HCT116 (cell line): ENCODE data around the gene S100A1. TPM values are rescaled to one million over a fixed set of nuclear protein-coding genes. Genes with fewer than 3 reads are reported as not detected.

Experiments
- ATAC-seq: fragments of 200-7000 bp; cut with Tn5 transposase; 2 replicates; pipeline ENCODE4 v1.9.1; 2020; ENCODE audit warnings: mild to moderate bottlenecking, moderate library complexity
- BruUV-seq: library from RNA; stranded (reverse); fragments of 400-500 nt; replicated peaks from 2 replicates; lab custom pipeline; 2021; lab: Mats Ljungman, UMichigan
- CTCF ChIA-PET: fragments of 300-600 bp; sonication (Branson Sonifier 250); formaldehyde crosslinking; loops from one replicate; lab custom pipeline; 2021; ENCODE audit warnings: antibody characterized with exemption; lab: Charles Lee
- POLR2A ChIA-PET: fragments of 300-600, 350-600 bp; sonication (Branson Sonifier 250); formaldehyde crosslinking; loops from one replicate; lab custom pipeline; 2021; ENCODE audit warnings: antibody characterized with exemption; lab: Charles Lee
- RAD21 ChIA-PET, 2 experiments: fragments of 300-600 bp; sonication (Branson Sonifier 250); formaldehyde crosslinking; loops; one replicate each; lab custom pipeline; 2023; ENCODE audit warnings: low total read pairs in 2 of 2; ENCODE audit not compliant: uncharacterized antibody in 2 of 2, unreplicated experiment in 2 of 2, low non-redundant PET in 1 of 2; lab: Charles Lee
- DNase-seq: peaks from one replicate; pipeline ENCODE4 v3.0.0-alpha.2; 2010; ENCODE audit warnings: low read depth, low spot score
- H2AFZ ChIP-seq: fragments of 200-600 bp; shearing (Covaris generic), sonication (generic); 2 replicates; pipeline ENCODE4 v1.6.1; 2017; ENCODE audit warnings: low read depth, mixed run types, mixed read lengths, antibody characterized with exemption, low read length; ENCODE audit not compliant: poor library complexity, severe bottlenecking
- H3K27ac ChIP-seq: 2 replicates; pipeline ENCODE4 v1.5.1; 2012; ENCODE audit warnings: low read depth, low read length
- H3K27me3 ChIP-seq: fragments of 200-600 bp; sonication (generic); 2 replicates; pipeline ENCODE4 v1.6.1; 2016; ENCODE audit warnings: mixed run types, low read length, mixed read lengths; ENCODE audit not compliant: insufficient read depth
- H3K36me3 ChIP-seq, 2 experiments: fragments of 200-500 bp in 1 of 2; fragments of 200-600 bp in 1 of 2; sonication (Bioruptor generic) in 1 of 2; sonication (generic) in 1 of 2; 2 replicates each; pipeline versions ENCODE4 v1.5.1 to v1.6.1; 2014 to 2016; ENCODE audit warnings: low read length in 2 of 2, inconsistent platforms in 1 of 2, mixed read lengths in 1 of 2, mixed run types in 1 of 2; ENCODE audit not compliant: insufficient read depth in 2 of 2, control insufficient read depth in 1 of 2
- H3K4me1 ChIP-seq, 2 experiments: fragments of 200-600 bp in 1 of 2; sonication (generic) in 1 of 2; 2 replicates each; pipeline versions ENCODE4 v1.5.1 to v1.6.1; 2012 to 2017; ENCODE audit warnings: low read length in 2 of 2, inconsistent platforms in 1 of 2, mild to moderate bottlenecking in 1 of 2, mixed read lengths in 1 of 2, mixed run types in 1 of 2, moderate library complexity in 1 of 2; ENCODE audit not compliant: insufficient read depth in 2 of 2, control insufficient read depth in 1 of 2
- H3K4me2 ChIP-seq: fragments of 200-600 bp; sonication (generic); 2 replicates; pipeline ENCODE4 v1.6.1; 2017; ENCODE audit warnings: mixed run types, low read length, mixed read lengths
- H3K4me3 ChIP-seq, 2 experiments: fragments of 200-600 bp in 1 of 2; sonication (generic) in 1 of 2; replicated peaks in 1 of 2; 2 replicates each; pipeline ENCODE4 v1.5.1; 2011 to 2016; ENCODE audit warnings: low read length in 2 of 2, control low read depth in 1 of 2, low read depth in 1 of 2, mild to moderate bottlenecking in 1 of 2, mixed read lengths in 1 of 2, mixed run types in 1 of 2
- H3K79me2 ChIP-seq: fragments of 200-600 bp; sonication (generic); 2 replicates; pipeline ENCODE4 v1.6.1; 2017; ENCODE audit warnings: mild to moderate bottlenecking, mixed run types, low read length, moderate library complexity, mixed read lengths; ENCODE audit not compliant: insufficient read depth
- H3K9ac ChIP-seq: fragments of 200-600 bp; sonication (generic); 2 replicates; pipeline ENCODE4 v1.6.1; 2016; ENCODE audit warnings: low read length, mixed read lengths
- H3K9me2 ChIP-seq: fragments of 200-600 bp; sonication (generic), shearing (Covaris generic); 2 replicates; pipeline ENCODE4 v1.6.1; 2017; ENCODE audit warnings: mixed run types, mild to moderate bottlenecking, moderate library complexity; ENCODE audit not compliant: insufficient read depth
- H3K9me3 ChIP-seq, 2 experiments: fragments of 200-500 bp in 1 of 2; fragments of 200-600 bp in 1 of 2; sonication (Bioruptor generic) in 1 of 2; sonication (generic) in 1 of 2; 2 replicates each; pipeline ENCODE4 v1.6.1; 2014 to 2017; ENCODE audit warnings: low read length in 2 of 2, mixed read lengths in 2 of 2, inconsistent platforms in 1 of 2, low read depth in 1 of 2, mild to moderate bottlenecking in 1 of 2, mixed run types in 1 of 2, moderate library complexity in 1 of 2; ENCODE audit not compliant: control insufficient read depth in 1 of 2, insufficient read depth in 1 of 2
- H4K20me1 ChIP-seq: fragments of 200-600 bp; sonication (generic), shearing (Covaris generic); 2 replicates; pipeline ENCODE4 v1.6.1; 2017; ENCODE audit warnings: mixed run types, mild to moderate bottlenecking, moderate library complexity; ENCODE audit not compliant: insufficient read depth
- SRF ChIP-seq: IDR thresholded peaks from 2 replicates; pipeline ENCODE4 v1.6.1; 2012; ENCODE audit warnings: low read depth
- ZFX ChIP-seq: fragments of 450-650 bp; IDR thresholded peaks from 2 replicates; pipeline ENCODE4 v1.6.1; 2017
- intact Hi-C: fragments of 100-400 bp; cut with micrococcal nuclease; formaldehyde crosslinking; loops from 2 replicates; pipeline ENCODE4 v1.10.0; 2022
- total RNA-seq: library from RNA; stranded (reverse); gene quantifications from one replicate; pipeline ENCODE4 v1.2.1, GENCODE V29; 2021; ENCODE audit not compliant: unreplicated experiment
- TF ChIP-seq, protein P1 (sequence below): IDR thresholded peaks from 2 replicates; pipeline ENCODE4 v1.6.1; 2012; ENCODE audit warnings: low read depth
- TF ChIP-seq, protein P2 (sequence below): IDR thresholded peaks from 2 replicates; pipeline ENCODE4 v1.6.1; 2012
- TF ChIP-seq, protein P3 (sequence below), 3 experiments: fragments of 200-600 bp in 1 of 3; sonication (generic) in 1 of 3; IDR thresholded peaks in 2 of 3; conservative IDR thresholded peaks in 1 of 3; 2 replicates each; pipeline ENCODE4 v1.5.1; 2012 to 2017; ENCODE audit warnings: low read depth in 2 of 3, low read length in 2 of 3, antibody characterized with exemption in 1 of 3, borderline replicate concordance in 1 of 3, control low read depth in 1 of 3, mild to moderate bottlenecking in 1 of 3, mixed read lengths in 1 of 3, mixed run types in 1 of 3, moderate library complexity in 1 of 3; ENCODE audit not compliant: insufficient read depth in 1 of 3

Gene S100A1
- total RNA-seq, 1 experiment from 2014 or later: 0.30 TPM

DNA sequence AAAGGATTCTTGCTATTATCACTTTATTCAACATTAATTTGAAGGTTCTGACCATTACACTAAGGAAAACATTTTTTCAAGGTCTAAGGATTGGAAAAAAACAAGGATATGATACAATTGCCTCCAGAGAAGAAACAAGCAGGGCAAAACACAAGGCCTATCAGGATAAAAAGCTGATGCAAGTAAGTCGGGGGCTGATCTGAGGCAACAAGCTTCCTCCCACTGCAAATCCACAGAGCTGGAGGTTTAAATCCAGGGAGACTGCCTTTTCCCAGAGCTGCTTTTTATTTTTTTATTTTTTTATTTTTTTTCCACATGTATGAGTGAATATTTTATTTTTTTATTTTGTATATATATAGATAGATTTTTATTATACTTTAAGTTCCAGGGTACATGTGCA, 43.2 kb upstream of the S100A1 start:
- ATAC-seq: no peak
- TF ChIP-seq, protein P1, sequence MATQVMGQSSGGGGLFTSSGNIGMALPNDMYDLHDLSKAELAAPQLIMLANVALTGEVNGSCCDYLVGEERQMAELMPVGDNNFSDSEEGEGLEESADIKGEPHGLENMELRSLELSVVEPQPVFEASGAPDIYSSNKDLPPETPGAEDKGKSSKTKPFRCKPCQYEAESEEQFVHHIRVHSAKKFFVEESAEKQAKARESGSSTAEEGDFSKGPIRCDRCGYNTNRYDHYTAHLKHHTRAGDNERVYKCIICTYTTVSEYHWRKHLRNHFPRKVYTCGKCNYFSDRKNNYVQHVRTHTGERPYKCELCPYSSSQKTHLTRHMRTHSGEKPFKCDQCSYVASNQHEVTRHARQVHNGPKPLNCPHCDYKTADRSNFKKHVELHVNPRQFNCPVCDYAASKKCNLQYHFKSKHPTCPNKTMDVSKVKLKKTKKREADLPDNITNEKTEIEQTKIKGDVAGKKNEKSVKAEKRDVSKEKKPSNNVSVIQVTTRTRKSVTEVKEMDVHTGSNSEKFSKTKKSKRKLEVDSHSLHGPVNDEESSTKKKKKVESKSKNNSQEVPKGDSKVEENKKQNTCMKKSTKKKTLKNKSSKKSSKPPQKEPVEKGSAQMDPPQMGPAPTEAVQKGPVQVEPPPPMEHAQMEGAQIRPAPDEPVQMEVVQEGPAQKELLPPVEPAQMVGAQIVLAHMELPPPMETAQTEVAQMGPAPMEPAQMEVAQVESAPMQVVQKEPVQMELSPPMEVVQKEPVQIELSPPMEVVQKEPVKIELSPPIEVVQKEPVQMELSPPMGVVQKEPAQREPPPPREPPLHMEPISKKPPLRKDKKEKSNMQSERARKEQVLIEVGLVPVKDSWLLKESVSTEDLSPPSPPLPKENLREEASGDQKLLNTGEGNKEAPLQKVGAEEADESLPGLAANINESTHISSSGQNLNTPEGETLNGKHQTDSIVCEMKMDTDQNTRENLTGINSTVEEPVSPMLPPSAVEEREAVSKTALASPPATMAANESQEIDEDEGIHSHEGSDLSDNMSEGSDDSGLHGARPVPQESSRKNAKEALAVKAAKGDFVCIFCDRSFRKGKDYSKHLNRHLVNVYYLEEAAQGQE: no peak
- TF ChIP-seq, all 23 proteins: peak for 0
- CTCF ChIA-PET: interaction anchor here (3.1 kb wide), 1 partner anchor 13 kb away, joined by 9 read pairs; no protein-coding TSS in a partner anchor
- H3K4me3 ChIP-seq: no peak overlapping the region
- no peaks in the 10 kb centered on the region for H3K9me3 ChIP-seq
- POLR2A ChIA-PET: interaction anchor here (1.0 kb wide), 2 partner anchors 13 to 42 kb away, joined by 3 to 5 read pairs; partner anchors contain the start of gene S100A13
- no peak for DNase-seq
- intact Hi-C loops: no loop called here
- no peaks in the 10 kb centered on the region for H3K36me3 ChIP-seq
- no peak overlapping the region for H3K9ac ChIP-seq
- no peak overlapping the region for H2AFZ ChIP-seq
- no peak overlapping the region for H3K27ac ChIP-seq
- BruUV-seq: no TSS peak
- no peaks in the 10 kb centered on the region for H3K9me2 ChIP-seq
- RAD21 ChIA-PET: no interaction called here
- H3K4me1 ChIP-seq: peaks cover 0 to 6% of the 10 kb centered on the region in 2 experiments; a peak in 2 of 4 replicates
- no peaks in the 10 kb centered on the region for H3K27me3 ChIP-seq
- no peaks in the 10 kb centered on the region for H3K79me2 ChIP-seq
- H4K20me1 ChIP-seq: no peaks in the 10 kb centered on the region
- no peak overlapping the region for H3K4me2 ChIP-seq

DNA sequence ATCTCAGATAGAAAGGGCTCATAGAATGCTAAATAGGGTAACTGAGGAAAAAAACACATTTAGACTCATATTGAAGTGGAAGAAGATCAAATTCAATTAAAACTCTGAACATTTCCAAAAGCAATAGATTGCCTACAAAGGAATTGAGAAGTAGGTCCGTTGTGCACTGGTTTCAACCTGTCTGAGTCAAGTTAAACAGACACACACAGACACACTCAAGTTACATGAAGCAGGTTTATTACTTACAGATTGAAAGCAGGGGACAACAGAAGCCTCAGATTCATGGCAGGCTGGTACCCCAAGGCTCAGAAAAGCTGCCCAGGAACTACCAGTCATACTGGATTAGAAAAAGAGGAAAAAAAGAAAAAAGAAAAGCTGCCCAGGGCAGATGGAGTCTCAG, 41.9 kb upstream of the S100A1 start:
- CTCF ChIA-PET: interaction anchor here (3.1 kb wide), 1 partner anchor 14 kb away, joined by 9 read pairs; no protein-coding TSS in a partner anchor
- Histone ChIP-seq H3K36me3 (no peaks in the 10 kb centered on the region), H3K79me2 (no peaks in the 10 kb centered on the region), H3K9me2 (no peaks in the 10 kb centered on the region), H2AFZ (no peak overlapping the region), H3K9me3 (no peaks in the 10 kb centered on the region), H3K9ac (no peak overlapping the region), H3K4me3 (no peak overlapping the region), H4K20me1 (no peaks in the 10 kb centered on the region), H3K27me3 (no peaks in the 10 kb centered on the region), H3K4me2 (no peak overlapping the region), H3K4me1 (peaks cover 0 to 6% of the 10 kb centered on the region in 2 experiments; a peak in 2 of 4 replicates), H3K27ac (no peak overlapping the region)
- TF ChIP-seq, protein P2, sequence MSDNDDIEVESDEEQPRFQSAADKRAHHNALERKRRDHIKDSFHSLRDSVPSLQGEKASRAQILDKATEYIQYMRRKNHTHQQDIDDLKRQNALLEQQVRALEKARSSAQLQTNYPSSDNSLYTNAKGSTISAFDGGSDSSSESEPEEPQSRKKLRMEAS: no peak
- TF ChIP-seq SRF (no peak), ZFX (no peak)
- TF ChIP-seq, protein P3, sequence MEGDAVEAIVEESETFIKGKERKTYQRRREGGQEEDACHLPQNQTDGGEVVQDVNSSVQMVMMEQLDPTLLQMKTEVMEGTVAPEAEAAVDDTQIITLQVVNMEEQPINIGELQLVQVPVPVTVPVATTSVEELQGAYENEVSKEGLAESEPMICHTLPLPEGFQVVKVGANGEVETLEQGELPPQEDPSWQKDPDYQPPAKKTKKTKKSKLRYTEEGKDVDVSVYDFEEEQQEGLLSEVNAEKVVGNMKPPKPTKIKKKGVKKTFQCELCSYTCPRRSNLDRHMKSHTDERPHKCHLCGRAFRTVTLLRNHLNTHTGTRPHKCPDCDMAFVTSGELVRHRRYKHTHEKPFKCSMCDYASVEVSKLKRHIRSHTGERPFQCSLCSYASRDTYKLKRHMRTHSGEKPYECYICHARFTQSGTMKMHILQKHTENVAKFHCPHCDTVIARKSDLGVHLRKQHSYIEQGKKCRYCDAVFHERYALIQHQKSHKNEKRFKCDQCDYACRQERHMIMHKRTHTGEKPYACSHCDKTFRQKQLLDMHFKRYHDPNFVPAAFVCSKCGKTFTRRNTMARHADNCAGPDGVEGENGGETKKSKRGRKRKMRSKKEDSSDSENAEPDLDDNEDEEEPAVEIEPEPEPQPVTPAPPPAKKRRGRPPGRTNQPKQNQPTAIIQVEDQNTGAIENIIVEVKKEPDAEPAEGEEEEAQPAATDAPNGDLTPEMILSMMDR (IDR thresholded peaks at IDR 0.05 in 2 of 3, conservative IDR thresholded peaks at IDR 0.05 in 1 of 3; ENCODE audit: borderline replicate concordance in 1 of 3, insufficient read depth in 1 of 3, low read depth in 2 of 3, low read length in 2 of 3): no peak
- TF ChIP-seq, protein P1: no peak
- intact Hi-C loops: no loop called here
- POLR2A ChIA-PET: interaction anchor here (1.0 kb wide), 1 partner anchor 20 kb away, joined by 3 read pairs; no protein-coding TSS in a partner anchor
- BruUV-seq: no TSS peak
- RAD21 ChIA-PET: no interaction called here
- ATAC-seq (no peak), DNase-seq (no peak)
